ENCODE data around the gene THUMPD3.

GRCh38 chr3:9399746-9400145, 36.9 kb downstream of the THUMPD3 start:
- TF ChIP-seq EZH2phosphoT487 (IDR thresholded peaks at IDR 0.05; ENCODE audit: borderline replicate concordance, low read length) (no peak), CTCF (IDR thresholded peaks at IDR 0.05; ENCODE audit: low read depth, low read length, poor library complexity, severe bottlenecking) (no peak)

Data from DOHH2 (cell line).